DOHH2 (cell line): ENCODE data around the gene DMBT1.

Experiments used
- EZH2phosphoT487 ChIP-seq: fragments of 200-600 bp; sonication (generic); IDR thresholded peaks from 2 replicates; pipeline ENCODE4 v1.6.1; 2017; ENCODE audit warnings: borderline replicate concordance, mild to moderate bottlenecking, antibody characterized with exemption, low read length, moderate library complexity, mixed read lengths
- TF ChIP-seq, protein P1 (sequence below): fragments of 200-600 bp; sonication (generic); IDR thresholded peaks from one replicate; pipeline ENCODE4 v1.5.1; 2014; ENCODE audit warnings: antibody characterized with exemption, mild to moderate bottlenecking, low read depth, low read length; ENCODE audit not compliant: poor library complexity, severe bottlenecking

DNA sequence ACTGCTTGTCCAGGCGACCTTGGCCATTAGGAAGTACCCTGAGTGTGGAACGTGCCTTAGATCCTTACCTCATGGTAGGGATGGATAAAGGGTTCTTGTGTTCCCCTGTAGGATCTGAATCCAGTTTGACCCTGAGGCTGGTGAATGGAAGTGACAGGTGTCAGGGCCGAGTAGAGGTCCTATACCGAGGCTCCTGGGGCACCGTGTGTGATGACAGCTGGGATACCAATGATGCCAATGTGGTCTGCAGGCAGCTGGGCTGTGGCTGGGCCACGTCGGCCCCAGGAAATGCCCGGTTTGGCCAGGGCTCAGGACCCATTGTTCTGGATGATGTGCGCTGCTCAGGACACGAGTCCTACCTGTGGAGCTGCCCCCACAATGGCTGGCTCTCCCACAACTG, 31.6 kb downstream of the DMBT1 start:
- TF ChIP-seq, protein P1, sequence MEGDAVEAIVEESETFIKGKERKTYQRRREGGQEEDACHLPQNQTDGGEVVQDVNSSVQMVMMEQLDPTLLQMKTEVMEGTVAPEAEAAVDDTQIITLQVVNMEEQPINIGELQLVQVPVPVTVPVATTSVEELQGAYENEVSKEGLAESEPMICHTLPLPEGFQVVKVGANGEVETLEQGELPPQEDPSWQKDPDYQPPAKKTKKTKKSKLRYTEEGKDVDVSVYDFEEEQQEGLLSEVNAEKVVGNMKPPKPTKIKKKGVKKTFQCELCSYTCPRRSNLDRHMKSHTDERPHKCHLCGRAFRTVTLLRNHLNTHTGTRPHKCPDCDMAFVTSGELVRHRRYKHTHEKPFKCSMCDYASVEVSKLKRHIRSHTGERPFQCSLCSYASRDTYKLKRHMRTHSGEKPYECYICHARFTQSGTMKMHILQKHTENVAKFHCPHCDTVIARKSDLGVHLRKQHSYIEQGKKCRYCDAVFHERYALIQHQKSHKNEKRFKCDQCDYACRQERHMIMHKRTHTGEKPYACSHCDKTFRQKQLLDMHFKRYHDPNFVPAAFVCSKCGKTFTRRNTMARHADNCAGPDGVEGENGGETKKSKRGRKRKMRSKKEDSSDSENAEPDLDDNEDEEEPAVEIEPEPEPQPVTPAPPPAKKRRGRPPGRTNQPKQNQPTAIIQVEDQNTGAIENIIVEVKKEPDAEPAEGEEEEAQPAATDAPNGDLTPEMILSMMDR = no peak
- no peak for TF ChIP-seq EZH2phosphoT487
